Testis (tissue), 3 donors: Measurements from ENCODE around the gene ACACB. TPM values are rescaled to one million over a fixed set of nuclear protein-coding genes. Genes with fewer than 3 reads are reported as not detected.

ENCODE experiments used
- DNase-seq: peaks from one replicate; pipeline ENCODE4 v3.0.0-alpha.2; 2019
- H3K27ac ChIP-seq, 2 donors: fragments of 200-600 bp; sonication (generic); one replicate each; pipeline ENCODE4 v1.5.1; 2019
- H3K27me3 ChIP-seq: fragments of 200-600 bp; sonication (generic); one replicate; pipeline ENCODE4 v1.5.1; 2019
- H3K36me3 ChIP-seq: fragments of 200-600 bp; sonication (generic); one replicate; pipeline ENCODE4 v1.5.1; 2017; ENCODE audit warnings: low read depth; ENCODE audit errors: missing control alignments
- H3K4me1 ChIP-seq: fragments of 200-600 bp; sonication (generic); one replicate; pipeline ENCODE4 v1.5.1; 2019
- H3K4me3 ChIP-seq, 2 donors: fragments of 200-600 bp; sonication (generic); one replicate each; pipeline ENCODE4 v1.5.1; 2017 to 2019
- H3K9me3 ChIP-seq: fragments of 200-600 bp; sonication (generic); one replicate; pipeline ENCODE4 v1.5.1; 2017
- POLR2A ChIP-seq: fragments of 450-650 bp; IDR thresholded peaks from one replicate; pipeline ENCODE4 v1.6.1; 2017; ENCODE audit warnings: antibody characterized with exemption, mild to moderate bottlenecking, moderate library complexity
- WGBS, 2 donors: methylation state at CpG; one replicate each; pipeline ENCODE4 v1.1.5; 2018; 5-methylcytosine and 5-hydroxymethylcytosine counted together
- intact Hi-C: fragments of 100-400 bp; cut with DNase I; formaldehyde crosslinking; loops from one replicate; pipeline ENCODE4 v1.15.1; 2023; ENCODE audit warnings: low total_unique reads
- polyA plus RNA-seq: library from polyadenylated mRNA; stranded (reverse); fragments of 350-450 nt; fragmentation: Illumina TruSeq; extraction: RNeasy Lipid Tissue Mini Kit (QIAGEN cat#74804); gene quantifications from one replicate; pipeline ENCODE4 v1.2.3, GENCODE V29; 2014; ENCODE audit warnings: low read depth, low replicate concordance; ENCODE audit not compliant: insufficient read depth
- total RNA-seq, 2 donors: library from RNA; depleted of rRNA; stranded (reverse); fragments of >200 nt; gene quantifications; one replicate each; pipeline ENCODE4 v1.2.3, GENCODE V29; 2016
- TF ChIP-seq, protein P1 (sequence below), 3 experiments: fragments of 450-650 bp in 2 of 3; fragments of 200-600 bp in 1 of 3; sonication (generic) in 1 of 3; IDR thresholded peaks; one replicate each; pipeline ENCODE4 v1.5.1; 2016 to 2019; ENCODE audit warnings: antibody characterized with exemption in 3 of 3, mild to moderate bottlenecking in 2 of 3, moderate library complexity in 1 of 3

Gene ACACB
- total and polyA plus RNA-seq, 3 donors from 2014 or later = 25.5 to 96.8 (median 61.6) TPM

GRCh38 chr12:109120557-109120956 lies 4.2 kb downstream of the ACACB start:
- H3K27ac ChIP-seq = no peak overlapping the region
- 52 to 65% methylated on average over 4 of the region's 4 CpGs for WGBS, 2 donors
- no peaks in the 10 kb centered on the region for H3K36me3 ChIP-seq
- H3K4me3 ChIP-seq = no peak overlapping the region
- TF ChIP-seq POLR2A = no peak
- TF ChIP-seq, protein P1, sequence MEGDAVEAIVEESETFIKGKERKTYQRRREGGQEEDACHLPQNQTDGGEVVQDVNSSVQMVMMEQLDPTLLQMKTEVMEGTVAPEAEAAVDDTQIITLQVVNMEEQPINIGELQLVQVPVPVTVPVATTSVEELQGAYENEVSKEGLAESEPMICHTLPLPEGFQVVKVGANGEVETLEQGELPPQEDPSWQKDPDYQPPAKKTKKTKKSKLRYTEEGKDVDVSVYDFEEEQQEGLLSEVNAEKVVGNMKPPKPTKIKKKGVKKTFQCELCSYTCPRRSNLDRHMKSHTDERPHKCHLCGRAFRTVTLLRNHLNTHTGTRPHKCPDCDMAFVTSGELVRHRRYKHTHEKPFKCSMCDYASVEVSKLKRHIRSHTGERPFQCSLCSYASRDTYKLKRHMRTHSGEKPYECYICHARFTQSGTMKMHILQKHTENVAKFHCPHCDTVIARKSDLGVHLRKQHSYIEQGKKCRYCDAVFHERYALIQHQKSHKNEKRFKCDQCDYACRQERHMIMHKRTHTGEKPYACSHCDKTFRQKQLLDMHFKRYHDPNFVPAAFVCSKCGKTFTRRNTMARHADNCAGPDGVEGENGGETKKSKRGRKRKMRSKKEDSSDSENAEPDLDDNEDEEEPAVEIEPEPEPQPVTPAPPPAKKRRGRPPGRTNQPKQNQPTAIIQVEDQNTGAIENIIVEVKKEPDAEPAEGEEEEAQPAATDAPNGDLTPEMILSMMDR (IDR thresholded peaks at IDR 0.05) = no peak
- no peaks in the 10 kb centered on the region for H3K9me3 ChIP-seq
- intact Hi-C loops = no loop called here
- H3K27me3 ChIP-seq = no peaks in the 10 kb centered on the region
- DNase-seq = no peak
- H3K4me1 ChIP-seq = peaks cover 43% of the 10 kb centered on the region

DNA sequence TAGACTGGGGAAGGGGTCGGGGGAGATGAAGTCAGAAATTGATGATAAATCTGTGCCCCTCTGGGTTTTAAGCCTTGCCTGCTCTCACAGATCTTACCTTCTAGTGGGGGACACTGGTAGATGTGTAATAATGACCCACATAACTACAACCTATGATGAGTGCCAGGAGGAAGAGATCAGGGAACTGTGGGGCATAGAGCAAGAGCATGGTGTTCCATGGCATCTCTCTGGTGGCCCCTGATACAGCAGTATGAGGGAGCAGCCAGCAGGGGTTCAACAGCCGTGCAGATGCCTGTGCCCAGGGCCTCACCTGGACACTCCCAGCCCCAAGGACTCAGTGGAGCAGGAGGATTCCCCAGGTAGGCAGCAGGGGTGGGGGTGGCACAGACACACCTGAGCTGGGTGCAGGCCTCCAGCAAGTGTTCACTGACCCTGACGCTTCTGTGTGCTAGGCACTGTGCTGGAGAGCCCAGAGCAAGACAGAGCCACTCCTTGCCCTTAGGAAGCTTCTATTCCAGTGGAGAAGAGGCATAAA lies 5.0 kb downstream of the ACACB start:
- peaks cover 34% of the 10 kb centered on the region for H3K4me1 ChIP-seq
- H3K4me3 ChIP-seq = no peak overlapping the region
- DNase-seq = no peak
- H3K27ac ChIP-seq = no peak overlapping the region
- intact Hi-C loops = no loop called here
- TF ChIP-seq POLR2A = no peak
- TF ChIP-seq, protein P1 (IDR thresholded peaks at IDR 0.05) = no peak
- no peaks in the 10 kb centered on the region for H3K27me3 ChIP-seq
- no peaks in the 10 kb centered on the region for H3K9me3 ChIP-seq
- H3K36me3 ChIP-seq = no peaks in the 10 kb centered on the region
- WGBS, 2 donors = 92 to 94% methylated on average over 2 to 3 of the region's 3 CpGs

- Histone ChIP-seq H3K4me1 (peaks cover 4% of the 10 kb centered on the region), H3K9me3 (no peaks in the 10 kb centered on the region), H3K4me3 (no peak overlapping the region), H3K36me3 (no peaks in the 10 kb centered on the region), H3K27ac (peak overlapping the region in 1 of 2 donors; percentile 14), H3K27me3 (no peaks in the 10 kb centered on the region)
- intact Hi-C loops = no loop called here
- 70 to 74% methylated on average over 12 of the region's 12 CpGs for WGBS, 2 donors
- TF ChIP-seq POLR2A = no peak
- TF ChIP-seq, protein P1 (IDR thresholded peaks at IDR 0.05) = no peak
- no peak for DNase-seq
These were observed 8.7 kb downstream of the ACACB start for GRCh38 chr12:109124878-109125648.

GRCh38 chr12:109125791-109126190 lies 9.4 kb downstream of the ACACB start:
- no peak overlapping the region for H3K4me3 ChIP-seq
- H3K36me3 ChIP-seq = no peaks in the 10 kb centered on the region
- no peaks in the 10 kb centered on the region for H3K27me3 ChIP-seq
- intact Hi-C loops = no loop called here
- H3K4me1 ChIP-seq = no peaks in the 10 kb centered on the region
- DNase-seq = no peak
- no peaks in the 10 kb centered on the region for H3K9me3 ChIP-seq
- H3K27ac ChIP-seq = peak overlapping the region in 1 of 2 donors; percentile 14
- TF ChIP-seq, protein P1 (IDR thresholded peaks at IDR 0.05) = no peak
- no peak for TF ChIP-seq POLR2A
- 86 to 94% methylated on average over 7 of the region's 7 CpGs for WGBS, 2 donors
